ENCODE data around the gene ANKRD63. TPM values are rescaled to one million over a fixed set of nuclear protein-coding genes. Genes with fewer than 3 reads are reported as not detected.

ANKRD63 gene
- total and polyA plus RNA-seq, 10 donors = not detected

DNA sequence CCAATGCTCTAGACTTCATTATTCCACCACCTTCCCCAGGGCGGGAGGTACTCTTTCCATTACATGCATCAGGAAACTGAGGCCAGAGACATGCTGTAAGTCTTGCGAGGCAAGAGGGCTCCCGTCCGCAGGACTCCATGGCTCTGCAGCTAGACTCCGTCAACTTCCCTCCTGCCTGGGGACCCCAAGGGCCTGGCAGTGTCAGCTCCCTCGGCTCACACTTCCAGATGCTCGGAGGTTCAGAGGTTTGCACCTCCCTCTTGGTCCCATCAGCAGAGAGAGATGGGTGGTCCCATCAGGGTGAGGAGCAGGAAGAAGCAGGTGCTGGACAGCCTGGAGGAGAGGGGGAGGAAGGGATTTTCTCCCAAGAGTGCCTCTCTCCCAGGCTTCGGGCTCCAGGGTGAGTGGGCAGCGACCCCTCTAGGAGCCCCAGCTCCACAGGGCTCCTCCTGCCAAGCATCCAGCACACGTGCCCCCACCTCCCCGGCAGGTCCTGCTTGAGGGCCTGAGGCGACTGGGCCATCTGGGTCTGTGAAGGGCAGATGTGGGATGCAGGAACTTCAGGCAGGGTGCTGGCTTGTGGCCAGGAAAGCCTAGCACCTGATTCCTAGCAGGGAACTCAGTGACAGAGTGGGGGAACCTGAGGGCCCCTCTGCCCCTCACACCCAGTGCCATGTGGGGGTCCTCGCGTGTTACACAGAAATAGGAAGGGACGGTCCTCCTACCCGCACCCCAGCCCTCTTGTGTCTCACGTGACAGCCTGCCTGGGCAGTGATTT is 34.7 kb downstream of the ANKRD63 start:
- Histone ChIP-seq H3K27me3 (replicated peaks in 1 of 7) (peaks cover 0 to 30% (median 15%) of the 10 kb centered on the region in 7 donors), H3K9me3 (no peaks in the 10 kb centered on the region), H3K4me3 (no peak overlapping the region), H3K36me3 (no peaks in the 10 kb centered on the region), H3K4me1 (peaks cover 0 to 15% (median 13%) of the 10 kb centered on the region in 6 donors), H3K27ac (no peak overlapping the region)
- DNase-seq = peak; percentile 62
- no peak for TF ChIP-seq POLR2A (IDR thresholded peaks at IDR 0.05)
- TF ChIP-seq POLR2AphosphoS5 (IDR thresholded peaks at IDR 0.05) = no peak
- TF ChIP-seq, protein P1, sequence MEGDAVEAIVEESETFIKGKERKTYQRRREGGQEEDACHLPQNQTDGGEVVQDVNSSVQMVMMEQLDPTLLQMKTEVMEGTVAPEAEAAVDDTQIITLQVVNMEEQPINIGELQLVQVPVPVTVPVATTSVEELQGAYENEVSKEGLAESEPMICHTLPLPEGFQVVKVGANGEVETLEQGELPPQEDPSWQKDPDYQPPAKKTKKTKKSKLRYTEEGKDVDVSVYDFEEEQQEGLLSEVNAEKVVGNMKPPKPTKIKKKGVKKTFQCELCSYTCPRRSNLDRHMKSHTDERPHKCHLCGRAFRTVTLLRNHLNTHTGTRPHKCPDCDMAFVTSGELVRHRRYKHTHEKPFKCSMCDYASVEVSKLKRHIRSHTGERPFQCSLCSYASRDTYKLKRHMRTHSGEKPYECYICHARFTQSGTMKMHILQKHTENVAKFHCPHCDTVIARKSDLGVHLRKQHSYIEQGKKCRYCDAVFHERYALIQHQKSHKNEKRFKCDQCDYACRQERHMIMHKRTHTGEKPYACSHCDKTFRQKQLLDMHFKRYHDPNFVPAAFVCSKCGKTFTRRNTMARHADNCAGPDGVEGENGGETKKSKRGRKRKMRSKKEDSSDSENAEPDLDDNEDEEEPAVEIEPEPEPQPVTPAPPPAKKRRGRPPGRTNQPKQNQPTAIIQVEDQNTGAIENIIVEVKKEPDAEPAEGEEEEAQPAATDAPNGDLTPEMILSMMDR (IDR thresholded peaks at IDR 0.05 in 8 of 11, conservative IDR thresholded peaks at IDR 0.05 in 3 of 11) = no peak
- intact Hi-C loops (cut with DNase I; ENCODE audit: low total_unique reads) = no loop called here
- 88 to 93% (median 92%) methylated on average over 14 to 17 of the region's 17 CpGs for WGBS, 5 donors

DNA sequence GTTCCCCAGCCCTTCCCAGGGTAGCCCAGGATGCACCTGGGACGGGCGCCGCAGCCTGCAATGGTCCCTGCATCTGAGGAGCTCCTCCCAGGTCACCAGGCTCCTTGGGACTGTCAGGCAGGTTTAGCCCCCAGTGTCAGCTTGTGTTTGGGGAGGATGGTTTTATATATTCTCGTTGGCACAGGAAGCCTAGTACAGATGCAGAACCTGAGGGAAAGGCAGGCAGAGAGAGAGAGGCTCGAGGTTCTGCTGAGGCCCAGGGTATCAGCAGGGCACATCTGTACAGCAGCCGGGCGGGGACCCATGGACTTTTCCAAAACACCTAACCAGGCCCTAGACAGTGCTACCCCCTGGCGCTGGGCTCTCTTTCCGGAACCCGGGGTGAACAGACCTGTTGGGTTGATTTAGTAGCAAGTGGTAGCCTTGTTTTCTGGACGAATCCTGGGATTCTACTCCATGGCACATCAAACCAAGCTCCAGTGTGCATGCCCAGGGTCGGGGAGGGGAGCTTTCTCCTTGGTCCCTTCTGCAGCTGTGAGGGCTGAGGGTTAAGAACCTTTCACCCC is 35.4 kb downstream of the ANKRD63 start:
- Histone ChIP-seq H3K27me3 (replicated peaks in 1 of 7) (peaks cover 0 to 23% (median 8%) of the 10 kb centered on the region in 7 donors), H3K27ac (no peak overlapping the region), H3K4me3 (no peak overlapping the region), H3K9me3 (no peaks in the 10 kb centered on the region), H3K36me3 (no peaks in the 10 kb centered on the region), H3K4me1 (peaks cover 0 to 8% (median 6%) of the 10 kb centered on the region in 6 donors)
- TF ChIP-seq POLR2A (IDR thresholded peaks at IDR 0.05) (no peak), POLR2AphosphoS5 (IDR thresholded peaks at IDR 0.05) (no peak)
- TF ChIP-seq, protein P1 (IDR thresholded peaks at IDR 0.05 in 8 of 11, conservative IDR thresholded peaks at IDR 0.05 in 3 of 11) = no peak
- intact Hi-C loops (cut with DNase I; ENCODE audit: low total_unique reads) = no loop called here
- WGBS, 5 donors = 75 to 88% (median 77%) methylated on average over 11 to 12 of the region's 12 CpGs
- peak; percentile 59 for DNase-seq

DNA sequence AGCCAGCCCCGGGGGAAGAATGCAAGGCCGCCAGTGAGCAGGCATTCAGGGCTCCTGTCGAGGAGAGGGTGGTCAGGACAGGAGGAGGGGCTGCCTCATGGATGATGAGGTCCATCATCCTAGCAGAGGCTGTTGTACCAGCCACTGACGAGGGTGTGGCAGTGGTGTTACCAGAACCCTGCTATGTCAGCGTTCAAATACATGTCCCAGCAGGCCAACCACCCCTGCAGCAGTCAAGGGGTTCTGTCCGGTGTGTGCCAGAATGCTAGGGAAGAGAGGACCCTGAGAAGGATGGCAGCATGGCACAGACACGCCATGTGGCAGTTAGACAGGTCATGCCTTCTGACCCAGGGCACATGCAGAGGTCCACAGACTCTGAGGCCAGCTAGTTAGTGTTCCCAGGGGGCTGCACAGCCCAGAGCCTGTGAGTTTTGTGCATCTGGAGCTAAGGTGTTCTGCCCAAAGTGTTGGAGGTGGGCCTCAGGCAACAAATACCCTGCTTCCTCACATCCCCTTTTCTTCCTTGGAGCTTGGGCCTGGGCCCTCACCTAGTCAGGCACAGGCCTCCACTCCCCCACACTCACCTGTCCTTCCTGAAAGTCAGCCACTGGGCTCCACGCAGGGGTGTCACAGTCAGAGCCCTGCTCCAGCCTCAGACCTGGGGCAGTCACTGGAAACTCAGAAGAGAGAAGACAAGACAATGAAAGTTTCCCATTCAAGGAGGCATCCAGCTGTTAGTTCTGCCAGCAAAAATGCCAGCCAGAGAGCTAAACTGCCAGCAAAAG is 36.2 kb downstream of the ANKRD63 start:
- H3K27ac ChIP-seq = no peak overlapping the region
- 85 to 94% (median 90%) methylated on average over 5 to 8 of the region's 8 CpGs for WGBS, 5 donors
- no peak for TF ChIP-seq POLR2AphosphoS5 (IDR thresholded peaks at IDR 0.05)
- TF ChIP-seq, protein P1 (IDR thresholded peaks at IDR 0.05 in 8 of 11, conservative IDR thresholded peaks at IDR 0.05 in 3 of 11) = no peak
- TF ChIP-seq POLR2A (IDR thresholded peaks at IDR 0.05) = no peak
- no peak overlapping the region for H3K4me3 ChIP-seq
- intact Hi-C loops (cut with DNase I; ENCODE audit: low total_unique reads) = no loop called here
- peaks cover 0 to 15% (median 0%) of the 10 kb centered on the region in 7 donors for H3K27me3 ChIP-seq (replicated peaks in 1 of 7)
- no peaks in the 10 kb centered on the region for H3K36me3 ChIP-seq
- H3K9me3 ChIP-seq = no peaks in the 10 kb centered on the region
- DNase-seq = no peak
- no peaks in the 10 kb centered on the region for H3K4me1 ChIP-seq
